ENCODE results near the gene SLIT3.

SLIT3 gene

DNA sequence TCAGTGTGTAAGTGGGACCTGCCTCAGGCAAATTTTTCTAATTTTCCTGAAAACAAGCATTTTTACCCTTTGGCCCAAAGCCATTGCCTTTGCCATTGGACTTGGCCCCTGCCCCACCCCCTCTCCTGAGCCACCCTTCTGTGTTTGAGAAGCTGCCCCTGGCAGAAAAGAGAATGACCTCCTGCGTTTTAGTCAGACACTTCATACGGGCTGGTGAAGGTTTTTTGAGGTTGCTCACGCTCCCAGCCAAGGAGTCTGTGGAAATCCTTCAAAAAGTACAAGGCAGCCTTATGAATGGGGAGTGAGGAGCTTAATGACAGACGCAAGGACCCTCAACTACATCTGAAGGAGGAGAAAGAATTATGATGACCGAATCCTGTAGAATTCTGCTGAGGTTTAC, 308.9 kb downstream of the SLIT3 start:
- no peak for DNase-seq (ENCODE audit: low read depth)

DNA sequence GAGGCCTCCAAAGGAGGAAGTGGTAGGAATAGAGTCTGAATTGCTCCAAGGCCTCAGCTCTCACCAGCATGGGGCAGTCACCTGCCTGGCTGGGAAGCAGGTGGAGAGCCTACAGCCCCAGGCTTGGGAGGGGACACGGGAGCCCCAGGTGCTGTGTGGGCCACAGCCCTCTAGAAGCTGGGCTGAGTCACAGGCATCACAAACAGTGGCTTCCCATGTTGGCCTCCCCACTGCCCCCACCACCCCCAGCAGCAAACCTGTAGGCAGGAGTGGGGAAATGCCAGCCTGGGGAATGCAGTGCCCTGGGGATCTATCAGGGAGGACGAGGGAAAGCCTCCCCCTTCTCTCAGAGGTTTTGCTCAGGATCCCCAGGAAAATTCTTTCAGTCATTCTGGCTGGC, 309.6 kb downstream of the SLIT3 start:
- no peak for DNase-seq (ENCODE audit: low read depth)

DNA sequence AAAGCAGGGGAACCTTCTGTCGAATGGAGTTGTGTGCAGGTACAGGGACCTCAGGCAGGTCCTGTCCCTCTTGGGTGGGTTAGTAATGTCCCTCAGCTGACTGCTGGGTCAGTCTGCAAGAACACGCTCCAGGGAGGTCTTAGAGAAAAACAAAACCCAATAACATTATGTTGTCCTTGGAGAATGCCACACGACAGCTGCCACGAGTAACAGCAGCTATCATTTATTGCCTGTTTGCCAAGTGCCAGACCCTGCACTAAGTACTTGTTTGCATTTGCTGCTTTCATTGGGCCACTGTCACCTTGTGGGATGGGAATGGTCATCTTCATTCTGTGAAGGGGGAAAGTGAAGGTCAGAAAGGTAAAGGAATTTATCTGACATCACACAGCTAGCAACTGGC, 310.3 kb downstream of the SLIT3 start:
- no peak for DNase-seq (ENCODE audit: low read depth)

DNA sequence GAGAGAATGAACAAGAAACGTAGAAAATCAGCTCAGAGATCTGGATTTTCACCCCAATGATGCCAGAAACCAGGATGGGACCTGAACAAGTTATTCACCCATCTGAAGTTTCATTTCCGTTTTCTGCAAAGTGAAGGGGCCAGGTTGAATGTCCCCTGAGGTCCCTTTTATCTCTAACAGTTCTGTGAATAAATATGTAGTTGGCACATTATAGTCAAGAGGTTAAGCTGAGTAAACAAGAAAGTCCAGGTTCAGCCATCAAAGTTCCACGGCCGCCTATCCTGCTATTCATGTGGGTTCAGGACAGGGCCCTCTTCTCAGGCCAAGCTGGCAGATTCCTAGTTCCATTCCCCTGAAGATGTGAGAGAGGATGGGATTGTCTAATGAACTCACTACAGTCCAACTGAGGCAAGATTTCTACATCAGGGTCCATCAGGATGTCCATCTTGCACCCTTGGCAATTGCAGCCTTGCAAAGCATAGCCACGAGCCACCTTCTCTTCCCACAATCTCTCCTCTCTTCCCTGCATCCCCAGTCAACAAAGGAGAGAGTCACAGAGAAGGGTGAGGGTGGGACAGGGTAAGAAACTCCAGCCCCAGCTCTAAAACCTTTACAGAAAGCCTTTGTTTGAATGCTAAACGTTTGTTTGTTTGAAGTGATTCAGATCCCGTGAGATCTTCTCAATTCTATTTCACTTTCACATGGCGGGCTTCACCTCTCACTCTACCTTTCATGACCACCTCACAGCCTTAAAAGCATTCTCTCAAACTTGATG, 311.0 kb downstream of the SLIT3 start:
- DNase-seq (ENCODE audit: low read depth) = no peak

DNA sequence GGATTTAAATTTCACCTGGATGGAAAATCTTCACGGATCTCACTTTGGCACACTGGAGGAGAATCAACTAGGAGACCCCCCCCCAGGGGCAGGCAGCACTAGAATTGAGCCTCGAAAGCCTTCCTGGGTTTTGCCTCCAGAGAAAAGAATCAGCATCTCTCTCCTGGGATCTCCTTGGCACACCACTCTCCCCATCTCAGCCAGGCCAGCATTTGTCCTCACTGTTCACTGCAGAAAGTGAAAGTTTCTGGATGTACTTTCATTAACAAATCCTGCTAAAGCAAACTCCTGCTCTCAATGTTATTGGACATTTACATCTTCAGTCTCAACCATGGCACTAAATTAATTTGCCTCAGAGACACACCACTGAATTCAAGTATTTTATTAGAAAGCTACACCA, 312.2 kb downstream of the SLIT3 start:
- DNase-seq (ENCODE audit: low read depth) = no peak

DNA sequence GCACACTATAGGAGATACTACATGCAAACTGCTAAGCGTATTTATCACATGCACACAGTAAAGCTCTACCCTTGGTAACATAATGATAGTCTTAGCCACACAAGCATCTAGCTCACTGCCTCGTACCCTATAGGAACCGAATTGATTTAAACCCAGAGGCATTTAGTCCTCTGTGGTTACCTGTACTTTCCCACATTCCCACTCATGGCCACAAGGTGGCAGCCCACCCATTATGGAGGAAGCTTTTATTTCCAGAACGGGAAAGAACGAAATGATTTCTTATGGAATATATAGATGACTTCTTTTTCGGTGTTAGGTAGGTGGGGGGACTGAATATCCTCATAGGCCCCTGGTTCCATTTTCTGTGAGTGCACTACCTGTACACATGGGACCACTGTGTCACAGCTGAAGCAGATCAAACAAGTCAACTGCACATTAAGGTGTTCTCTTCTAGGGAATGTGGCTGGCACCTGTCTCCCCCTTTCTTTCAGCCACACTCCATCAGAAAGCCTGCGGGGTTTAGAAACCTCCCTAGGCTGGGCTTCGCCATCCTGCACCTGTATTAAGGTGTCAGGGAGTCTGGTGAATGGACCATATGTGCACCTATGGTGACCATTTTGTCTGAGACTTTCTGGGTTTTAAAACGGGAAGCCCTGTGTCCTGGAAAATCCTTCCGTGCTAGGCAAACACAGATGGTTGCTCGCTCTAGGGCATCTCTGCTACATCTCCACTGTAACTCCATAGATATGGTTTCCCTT, 313.2 kb downstream of the SLIT3 start:
- peak; percentile 59 for DNase-seq (ENCODE audit: low read depth)

DNA sequence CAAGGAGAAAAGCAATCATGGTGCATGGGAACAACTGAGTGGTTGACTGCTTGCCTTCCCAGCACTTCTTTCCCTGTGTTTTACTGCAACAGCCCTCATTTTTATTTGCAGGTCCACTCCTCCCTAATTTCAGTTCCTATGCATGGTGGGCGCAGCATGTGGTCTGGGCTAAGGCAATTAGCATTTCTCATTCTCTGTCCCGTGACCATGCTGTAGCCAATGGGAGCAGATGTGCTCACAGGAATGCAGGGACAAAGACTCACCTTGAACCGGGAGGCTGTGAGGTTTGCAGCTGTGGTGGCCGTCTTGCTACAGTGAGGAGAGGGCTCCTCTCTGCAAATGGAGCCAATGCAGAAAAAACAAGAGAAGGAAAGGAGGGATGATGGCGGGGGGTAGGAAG, 315.5 kb downstream of the SLIT3 start:
- DNase-seq (ENCODE audit: low read depth) = no peak

DNA sequence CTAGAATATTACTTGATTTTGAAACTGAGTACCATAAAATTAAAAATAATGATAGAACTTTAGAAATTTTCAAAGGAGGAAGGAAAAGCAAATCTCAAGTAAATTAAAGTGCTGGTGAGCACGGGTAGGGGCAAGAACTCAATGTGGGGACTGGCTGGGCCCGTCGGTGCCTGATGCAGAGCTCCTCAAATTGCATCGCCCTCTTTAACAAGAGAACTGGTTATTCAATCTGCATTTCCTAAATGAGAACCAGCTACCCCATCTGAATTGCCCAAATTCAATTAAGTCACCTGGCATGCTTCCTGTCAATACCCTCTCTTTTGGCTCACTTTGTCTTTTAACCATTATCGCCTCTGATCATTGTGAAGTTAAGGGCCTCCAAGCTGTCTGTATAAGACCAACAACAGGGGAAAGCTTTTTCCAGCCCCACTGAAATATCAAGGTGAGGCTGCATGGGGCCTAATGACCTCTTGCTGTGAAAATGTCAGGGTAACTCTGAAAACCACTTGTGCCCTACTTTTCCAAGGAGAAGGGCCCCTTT, 316.7 kb downstream of the SLIT3 start:
- DNase-seq (ENCODE audit: low read depth) = no peak

DNA sequence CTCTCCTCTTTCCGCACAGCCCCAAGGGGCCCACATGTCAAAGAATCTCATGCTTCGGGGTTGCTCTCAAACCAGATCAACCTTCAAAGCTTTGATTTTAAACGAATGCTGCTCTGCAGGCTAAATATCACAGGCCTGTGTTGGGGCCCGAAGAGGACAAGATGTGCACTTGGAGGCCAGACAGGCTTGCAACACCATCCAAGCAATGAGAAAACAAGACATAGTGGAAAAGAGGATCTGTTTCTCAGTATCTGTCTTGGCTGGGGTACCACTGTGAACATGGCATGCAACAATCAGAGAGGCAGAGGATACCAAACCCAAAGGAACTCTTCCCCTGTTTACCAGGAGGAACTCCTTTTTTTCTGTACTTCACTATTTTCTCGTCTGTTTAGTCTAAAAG, 321.8 kb downstream of the SLIT3 start:
- DNase-seq (ENCODE audit: low read depth) = no peak

DNA sequence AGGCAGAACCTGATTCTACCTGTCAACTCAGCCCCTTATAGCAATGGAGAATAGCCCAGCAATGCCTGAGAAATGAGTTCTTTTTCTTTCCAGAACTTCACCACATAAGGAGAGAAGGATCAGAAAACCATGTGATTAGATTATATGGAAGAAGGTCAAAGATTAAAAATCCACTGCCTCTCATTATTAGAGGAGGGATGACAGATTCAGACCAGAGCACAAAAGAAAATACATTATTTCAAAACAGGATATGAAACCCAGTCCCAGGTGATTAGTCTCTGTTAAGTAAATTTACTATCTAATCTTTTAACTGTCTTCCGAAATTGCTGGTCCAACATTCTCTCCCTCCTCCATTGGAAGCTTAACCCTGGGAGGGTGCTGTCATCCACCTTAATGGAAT, 322.4 kb downstream of the SLIT3 start:
- no peak for DNase-seq (ENCODE audit: low read depth)

DNA sequence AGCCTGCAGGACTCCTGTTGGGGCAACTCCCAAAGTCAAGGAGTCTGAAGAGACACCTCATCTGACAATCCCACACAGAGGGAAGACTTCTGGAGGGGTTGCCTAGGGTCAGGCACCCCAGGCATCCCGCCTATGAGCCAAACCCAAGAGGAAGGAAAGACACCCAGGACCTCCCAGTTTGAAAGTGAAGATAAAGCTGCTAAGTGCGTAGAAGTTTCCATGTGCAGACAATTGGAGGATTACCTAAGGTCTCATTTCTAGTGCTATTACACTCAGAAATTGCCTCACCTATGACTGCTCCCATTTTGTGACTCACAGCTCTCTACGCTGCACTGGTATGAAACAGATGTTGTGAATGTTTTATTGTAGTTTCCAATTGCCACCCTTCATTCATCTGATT, 322.9 kb downstream of the SLIT3 start:
- peak; percentile 10 for DNase-seq (ENCODE audit: low read depth)

DNA sequence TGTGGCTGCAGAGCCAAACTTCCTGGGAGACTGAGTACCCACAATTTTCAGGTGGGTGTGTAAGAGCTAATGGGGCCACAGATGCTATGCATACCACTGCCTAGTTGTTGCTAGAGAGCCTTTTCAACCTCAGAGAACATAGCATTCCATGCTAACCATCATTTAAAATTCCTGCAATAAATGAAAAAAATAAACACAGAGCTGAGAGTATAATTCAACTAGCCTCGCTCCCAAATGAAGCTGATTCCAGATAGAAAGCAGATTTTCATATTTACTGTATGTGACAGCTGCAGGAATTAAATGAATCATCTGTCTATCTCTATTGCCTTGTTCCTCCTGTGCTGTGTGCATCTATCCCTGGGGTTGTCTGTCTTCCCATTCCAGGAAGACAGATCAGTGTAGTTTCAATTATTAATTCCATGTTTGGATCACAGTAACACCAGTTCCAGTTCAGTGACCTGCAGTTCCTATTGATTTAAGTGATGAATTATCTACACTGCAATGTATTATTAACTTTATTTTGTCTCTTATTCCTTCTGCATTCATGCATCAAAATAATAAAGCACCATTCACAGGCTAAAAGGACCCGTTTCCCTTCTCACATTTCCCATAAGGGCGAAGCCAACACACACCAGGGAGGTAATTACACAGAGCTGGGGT, 324.5 kb downstream of the SLIT3 start:
- DNase-seq (ENCODE audit: low read depth) = peak; percentile 3

DNA sequence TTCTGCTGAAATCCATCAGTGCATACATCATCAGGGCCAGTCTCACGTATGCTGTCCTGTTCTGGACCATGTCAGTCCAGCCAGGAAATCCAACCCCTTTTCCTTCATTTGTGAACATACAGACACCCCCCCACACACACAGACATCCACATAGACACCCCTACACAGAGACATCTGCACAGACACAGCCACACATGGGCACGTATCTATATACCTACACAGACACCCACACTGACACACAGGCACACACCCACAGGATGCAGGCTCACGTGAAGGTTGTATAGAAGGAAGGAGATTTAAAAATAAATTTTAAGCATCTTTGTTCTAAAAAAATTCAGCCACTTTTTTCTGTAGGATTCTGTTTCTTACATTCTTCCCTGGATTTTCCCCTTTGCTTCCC, 325.6 kb downstream of the SLIT3 start:
- DNase-seq (ENCODE audit: low read depth) = no peak

DNA sequence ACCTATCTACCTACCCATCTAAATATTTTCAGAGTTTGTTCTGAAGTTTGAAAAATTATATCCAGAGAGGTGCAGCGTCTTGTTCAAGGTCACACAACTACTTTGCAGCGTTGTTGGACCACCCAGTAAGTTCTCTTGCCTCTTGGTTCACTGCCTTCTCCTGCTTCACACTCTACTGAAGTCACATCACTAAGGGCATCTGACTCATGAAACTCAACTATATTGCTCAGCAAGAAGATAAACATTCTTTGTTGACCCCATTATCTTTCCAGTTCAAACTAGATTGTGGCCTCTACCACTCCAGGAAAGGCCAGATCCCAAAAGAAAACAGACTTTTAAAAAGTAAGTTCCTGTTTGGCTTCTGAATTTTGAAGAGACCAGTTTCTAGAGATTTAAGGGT, 326.9 kb downstream of the SLIT3 start:
- DNase-seq (ENCODE audit: low read depth) = no peak

DNA sequence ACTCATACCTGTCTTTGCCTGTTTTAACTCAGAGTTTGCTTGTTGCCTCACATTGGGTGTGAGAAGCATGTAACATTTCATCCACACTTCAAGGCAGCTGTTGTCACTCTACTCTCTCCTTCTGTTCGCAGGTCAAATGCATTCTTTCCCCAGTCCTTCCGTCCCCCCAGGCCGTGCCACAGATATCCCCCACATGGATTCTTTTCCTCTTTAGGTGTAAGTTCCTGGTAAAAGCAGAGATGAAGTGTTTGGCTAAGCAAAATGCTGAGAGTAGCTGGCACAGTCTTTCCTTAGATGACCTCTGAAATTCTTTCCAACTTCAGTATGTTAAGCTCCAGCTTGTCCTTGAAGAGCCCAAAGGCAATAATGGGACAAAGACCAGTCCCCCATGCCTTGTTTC, 328.2 kb downstream of the SLIT3 start:
- DNase-seq (ENCODE audit: low read depth) = no peak

DNA sequence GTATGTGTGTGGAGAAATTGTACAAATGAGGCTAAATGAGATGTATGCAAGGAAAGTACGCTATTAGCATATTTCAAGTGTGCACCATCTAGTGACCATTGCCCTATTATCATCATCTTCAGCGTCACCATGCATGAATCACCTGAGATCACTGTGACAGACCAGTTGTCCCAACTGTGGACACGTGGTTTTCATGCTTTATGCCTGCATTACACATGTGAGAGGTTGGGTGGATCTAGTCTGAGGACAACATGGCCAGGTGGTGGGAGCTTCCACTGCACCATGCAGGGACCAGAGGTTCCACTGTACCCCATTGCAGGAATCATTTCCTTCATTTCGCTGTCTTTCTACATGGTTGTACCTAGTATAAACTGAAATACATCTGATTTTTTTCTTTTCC, 329.8 kb downstream of the SLIT3 start:
- DNase-seq (ENCODE audit: low read depth) = no peak

DNA sequence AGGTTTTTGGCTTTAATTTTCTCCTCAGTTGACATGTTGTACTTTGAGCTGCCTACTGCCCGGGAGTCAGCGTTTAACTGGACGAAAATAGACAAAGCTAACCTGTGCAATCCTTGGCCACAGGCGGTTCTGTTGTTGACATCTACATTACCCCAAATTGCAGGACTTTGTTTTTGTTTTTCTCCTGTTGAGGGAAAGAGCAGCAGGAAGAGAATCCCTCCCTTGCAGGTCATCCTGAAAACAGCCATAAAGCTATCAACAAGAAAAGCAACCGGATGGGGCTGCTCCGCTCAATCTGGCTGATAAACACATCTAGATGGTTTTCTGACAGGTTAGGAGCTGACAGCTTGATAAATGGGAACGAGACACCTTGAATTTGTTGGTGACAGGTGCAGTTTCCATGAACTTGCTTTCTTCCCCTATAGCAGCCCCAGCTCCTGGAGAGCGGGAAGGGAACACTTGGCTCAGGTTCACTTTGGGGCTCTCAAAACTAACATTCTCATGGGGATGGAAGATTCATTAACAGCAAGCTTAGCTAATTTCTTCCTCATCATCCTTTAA, 331.5 kb downstream of the SLIT3 start:
- no peak for DNase-seq (ENCODE audit: low read depth)

DNA sequence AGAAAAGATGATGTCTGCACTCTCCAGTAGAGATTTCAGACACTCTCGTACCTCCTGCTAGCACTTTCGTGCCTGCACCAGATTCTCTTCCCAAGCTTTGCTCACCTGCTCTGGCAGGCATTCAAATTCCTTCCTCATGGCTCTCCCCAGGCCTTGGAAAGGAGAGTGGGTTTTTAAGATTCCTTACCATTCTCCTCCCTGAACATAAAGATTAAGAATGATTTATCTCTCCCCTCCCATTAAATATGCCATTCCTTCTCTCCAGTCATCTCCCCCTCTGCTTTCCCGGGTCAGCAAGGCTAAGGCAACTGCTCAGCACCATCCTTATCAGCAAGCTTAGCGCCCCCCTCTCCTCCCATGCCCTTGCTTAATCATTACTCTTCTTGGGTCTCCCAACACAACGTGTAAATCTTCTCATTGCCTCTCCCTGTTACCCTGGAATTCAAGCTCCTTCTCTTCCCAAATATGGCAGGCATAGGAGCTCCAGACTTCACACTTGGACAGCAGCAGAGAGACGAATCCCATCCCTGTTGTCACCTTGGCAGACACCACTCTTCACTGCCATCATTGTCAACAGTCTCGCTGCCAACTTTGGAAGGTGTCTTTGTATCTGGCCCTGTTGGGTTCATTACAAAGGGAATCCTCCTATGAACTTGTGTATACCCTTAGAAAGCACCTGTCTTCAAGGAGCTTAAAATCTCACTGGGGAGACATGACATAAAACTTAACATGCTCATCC, 332.9 kb downstream of the SLIT3 start:
- DNase-seq (ENCODE audit: low read depth) = no peak

DNA sequence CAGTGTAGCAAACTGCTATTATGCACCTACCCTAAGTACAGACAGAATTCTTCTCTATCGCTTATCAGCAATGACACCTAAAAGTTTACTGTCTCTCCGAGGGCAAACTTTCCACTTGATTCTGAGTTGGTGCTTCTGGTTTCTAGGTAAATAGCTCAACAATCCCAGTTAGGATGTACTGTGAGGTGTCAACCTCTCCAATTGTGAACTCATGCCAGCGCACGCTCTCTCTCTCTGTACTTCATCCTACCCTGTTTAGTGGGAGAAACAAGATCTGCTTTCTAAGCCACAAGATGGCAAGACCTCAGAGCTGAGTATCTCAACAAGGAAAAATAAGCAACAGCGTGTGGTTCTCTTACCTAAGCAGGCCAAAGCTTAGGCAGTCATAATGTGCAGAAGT, 335.3 kb downstream of the SLIT3 start:
- DNase-seq (ENCODE audit: low read depth) = no peak

DNA sequence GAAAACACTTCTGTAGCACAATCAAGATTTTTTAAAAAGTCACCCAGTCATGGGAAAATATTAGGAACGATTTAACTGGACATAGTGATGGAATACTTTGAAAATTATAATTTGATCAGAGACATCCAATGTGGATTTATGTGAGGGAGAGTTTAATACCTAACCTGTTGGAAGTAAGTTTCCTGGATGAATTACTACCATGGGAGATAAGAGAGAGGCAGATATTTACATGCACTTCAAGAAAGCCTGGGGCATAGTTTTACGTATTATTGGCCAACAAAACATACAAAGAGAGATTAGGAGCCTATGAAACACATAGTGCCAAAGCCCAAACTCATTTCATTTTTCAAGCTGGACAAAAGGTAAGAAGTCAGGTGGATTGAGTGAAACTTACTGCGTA, 336.8 kb downstream of the SLIT3 start:
- DNase-seq (ENCODE audit: low read depth) = no peak

DNA sequence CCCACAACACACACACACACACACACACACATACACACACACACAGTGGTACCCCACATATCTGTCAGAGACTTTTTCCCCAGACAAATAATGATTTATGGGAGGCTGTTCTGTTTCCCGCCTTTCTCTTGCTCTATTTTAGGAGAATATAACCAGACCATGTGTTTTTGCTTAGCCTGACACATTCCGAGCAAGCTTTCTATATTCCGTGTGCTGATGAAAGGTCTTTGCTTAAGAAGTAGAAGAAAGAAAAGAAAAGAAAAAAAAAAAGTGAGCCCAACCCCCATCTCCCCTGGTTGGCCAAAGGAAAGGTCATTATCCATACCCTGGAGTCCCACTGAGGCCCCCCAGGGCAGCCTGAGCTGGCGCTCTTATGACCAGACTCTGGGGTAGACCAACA, 338.6 kb downstream of the SLIT3 start:
- no peak for DNase-seq (ENCODE audit: low read depth)

DNA sequence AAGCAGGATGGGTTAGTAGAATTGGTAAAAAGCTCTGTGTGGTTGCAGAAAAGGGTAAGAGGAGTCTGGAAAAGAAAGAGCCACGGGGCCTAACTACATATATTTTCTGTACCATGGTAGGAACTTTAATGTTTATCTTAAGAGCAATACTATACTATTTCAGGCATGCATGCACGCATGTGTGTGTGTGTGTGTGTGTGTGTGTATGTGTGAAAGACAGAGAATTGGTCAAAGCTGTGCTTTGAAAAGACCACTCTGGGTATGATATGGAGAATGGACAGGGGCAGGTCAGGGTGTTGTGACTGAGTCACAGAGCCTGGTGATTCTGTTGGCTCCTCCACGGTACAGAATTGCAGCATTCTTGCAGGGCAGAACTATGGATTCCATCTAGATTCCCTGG, 339.3 kb downstream of the SLIT3 start:
- DNase-seq (ENCODE audit: low read depth) = no peak

Data from iris pigment epithelial cell (primary cell).